HFF-Myc (cell line): ENCODE results near the gene DTNA.

Source experiments
- DNase-seq: peaks from one replicate; pipeline ENCODE4 v3.0.0-alpha.2; 2011; ENCODE audit warnings: low read depth; ENCODE audit errors: extremely low read depth
- H3K4me3 ChIP-seq: replicated peaks from 2 replicates; pipeline ENCODE4 v1.5.1; 2011; ENCODE audit warnings: low read depth, mild to moderate bottlenecking, control low read depth, low read length
- CTCF ChIP-seq: IDR thresholded peaks from 2 replicates; pipeline ENCODE4 v1.5.1; 2012; ENCODE audit warnings: mild to moderate bottlenecking, low read depth, low read length, control low read depth; ENCODE audit errors: missing control alignments

The DTNA gene

GRCh38 chr18:34780856-34781255, 70.8 kb downstream of the DTNA start:
- no peak for DNase-seq
- no peak for TF ChIP-seq CTCF
- no peak overlapping the region for H3K4me3 ChIP-seq

GRCh38 chr18:34783501-34783900, 73.4 kb downstream of the DTNA start:
- no peak for DNase-seq
- TF ChIP-seq CTCF: no peak
- no peak overlapping the region for H3K4me3 ChIP-seq

GRCh38 chr18:34786162-34786741, 76.2 kb downstream of the DTNA start:
- TF ChIP-seq CTCF: no peak
- no peak overlapping the region for H3K4me3 ChIP-seq
- no peak for DNase-seq

GRCh38 chr18:34787931-34788532, 77.9 kb downstream of the DTNA start:
- H3K4me3 ChIP-seq: no peak overlapping the region
- DNase-seq: no peak
- peak; percentile 31 for TF ChIP-seq CTCF

- no peak for TF ChIP-seq CTCF
- H3K4me3 ChIP-seq: no peak overlapping the region
- DNase-seq: no peak
Measured at GRCh38 chr18:34789768-34790344, 79.8 kb downstream of the DTNA start.

GRCh38 chr18:34794348-34794747, 84.2 kb downstream of the DTNA start:
- no peak for TF ChIP-seq CTCF
- H3K4me3 ChIP-seq: no peak overlapping the region
- no peak for DNase-seq
